Upper lobe of left lung (tissue), 6 donors: Measurements from ENCODE around the gene SRCIN1. TPM values are rescaled to one million over a fixed set of nuclear protein-coding genes. Genes with fewer than 3 reads are reported as not detected.
"Not testable (repeated sequence)": the region's sequence is repeated elsewhere in the genome, so short reads cannot be mapped to it uniquely, and the experiment has no call there.

ENCODE experiments used
- ATAC-seq, 2 donors: fragments of 200-7000 bp; cut with Tn5 transposase; one replicate each; pipeline ENCODE4 v1.9.1; 2022; ENCODE audit warnings: mild to moderate bottlenecking in 2 of 2, moderate library complexity in 2 of 2; ENCODE audit not compliant: low FRiP score in 2 of 2
- DNase-seq, 2 donors: peaks; one replicate each; pipeline ENCODE4 v3.0.0-alpha.2; 2019 to 2020
- H3K27ac ChIP-seq, 4 donors: fragments of 200-600 bp; sonication (generic); one replicate each; pipeline ENCODE4 v1.5.1; 2016 to 2019
- H3K27me3 ChIP-seq, 4 donors: fragments of 200-600 bp; sonication (generic); one replicate each; pipeline ENCODE4 v1.5.1; 2017 to 2019
- H3K36me3 ChIP-seq, 4 donors: fragments of 200-600 bp; sonication (generic); one replicate each; pipeline ENCODE4 v1.5.1; 2016 to 2019
- H3K4me1 ChIP-seq, 4 donors: fragments of 200-600 bp; sonication (generic); one replicate each; pipeline ENCODE4 v1.5.1; 2018 to 2019
- H3K4me3 ChIP-seq, 4 donors: fragments of 200-600 bp; sonication (generic); one replicate each; pipeline ENCODE4 v1.5.1; 2017 to 2019; ENCODE audit warnings: mild to moderate bottlenecking in 2 of 4, moderate library complexity in 1 of 4
- H3K9me3 ChIP-seq, 4 donors: fragments of 200-600 bp; sonication (generic); one replicate each; pipeline ENCODE4 v1.5.1; 2018 to 2019
- CTCF ChIP-seq, 6 experiments: fragments of 450-650 bp in 4 of 6; fragments of 200-600 bp in 2 of 6; sonication (generic) in 2 of 6; IDR thresholded peaks; one replicate each; pipeline ENCODE4 v1.5.1; 2016 to 2019; ENCODE audit warnings: antibody characterized with exemption in 6 of 6
- EP300 ChIP-seq, 4 donors: sonication (generic); formaldehyde crosslinking; IDR thresholded peaks; one replicate each; pipeline ENCODE4 v1.5.1; 2017; ENCODE audit warnings: antibody characterized with exemption in 4 of 4, control low read depth in 2 of 4
- POLR2A ChIP-seq, 4 donors: fragments of 450-650 bp; IDR thresholded peaks; one replicate each; pipeline ENCODE4 v1.5.1; 2016 to 2017; ENCODE audit warnings: antibody characterized with exemption in 4 of 4, mild to moderate bottlenecking in 2 of 4
- POLR2AphosphoS5 ChIP-seq, 2 donors: sonication (generic); formaldehyde crosslinking; IDR thresholded peaks; one replicate each; pipeline ENCODE4 v1.5.1; 2017; ENCODE audit warnings: antibody characterized with exemption in 2 of 2
- WGBS, 2 donors: methylation state at CpG; one replicate each; pipeline ENCODE4 v1.1.5; 2017 to 2018; 5-methylcytosine and 5-hydroxymethylcytosine counted together
- total RNA-seq, 6 donors: library from RNA; depleted of rRNA in 4 of 6; stranded (reverse); fragments of >200 nt in 4 of 6; gene quantifications; one replicate each; pipeline versions ENCODE4 v1.1.0 to v1.2.1, GENCODE V29; 2016 to 2021
- donor health status: DM: no; HTN: no; CAD: no; lungs with moderate emphysema.
- donor health status: DM: no; HTN: yes; CAD: no; lungs with severe emphysema.

The SRCIN1 gene
- total RNA-seq, 6 donors from 2014 or later: 1.6 to 16.6 (median 5.6) TPM

- Histone ChIP-seq H3K36me3 (no peaks in the 10 kb centered on the region), H3K9me3 (no peaks in the 10 kb centered on the region), H3K27ac (no peak overlapping the region), H3K4me3 (no peak overlapping the region), H3K4me1 (no peaks in the 10 kb centered on the region), H3K27me3 (peaks cover 0 to 9% (median 4%) of the 10 kb centered on the region in 4 donors)
- TF ChIP-seq POLR2AphosphoS5 (IDR thresholded peaks at IDR 0.05): no peak
- TF ChIP-seq EP300 (IDR thresholded peaks at IDR 0.05): no peak
- TF ChIP-seq POLR2A (IDR thresholded peaks at IDR 0.05): no peak
- no peak for TF ChIP-seq CTCF (IDR thresholded peaks at IDR 0.05)
- ATAC-seq (no peak), DNase-seq (no peak)
- WGBS, 2 donors: 78 to 82% methylated on average over 13 to 16 of the region's 16 CpGs
These were observed 73.3 kb downstream of the SRCIN1 start for GRCh38 chr17:38532451-38532850.

- H3K27ac ChIP-seq, H3K9me3 ChIP-seq, ATAC-seq, H3K4me1 ChIP-seq, H3K27me3 ChIP-seq, DNase-seq, H3K36me3 ChIP-seq, H3K4me3 ChIP-seq: not testable (repeated sequence)
- 71 to 74% methylated on average over 10 to 11 of the region's 11 CpGs for WGBS, 2 donors
These were observed 74.0 kb downstream of the SRCIN1 start for GRCh38 chr17:38531761-38532160.

GRCh38 chr17:38530856-38531255, 74.9 kb downstream of the SRCIN1 start:
- 41 to 60% methylated on average over 9 to 11 of the region's 11 CpGs for WGBS, 2 donors
- not testable (repeated sequence) for H3K4me1 ChIP-seq, H3K27me3 ChIP-seq, H3K9me3 ChIP-seq, ATAC-seq, DNase-seq, H3K36me3 ChIP-seq, H3K4me3 ChIP-seq, H3K27ac ChIP-seq

GRCh38 chr17:38528141-38528540, 77.6 kb downstream of the SRCIN1 start:
- 29 to 35% methylated on average over 5 to 10 of the region's 10 CpGs for WGBS, 2 donors
- not testable (repeated sequence) for DNase-seq, H3K27ac ChIP-seq, H3K4me1 ChIP-seq, H3K4me3 ChIP-seq, ATAC-seq, H3K9me3 ChIP-seq, H3K27me3 ChIP-seq, H3K36me3 ChIP-seq

GRCh38 chr17:38526526-38526925, 79.2 kb downstream of the SRCIN1 start:
- H3K4me1 ChIP-seq, ATAC-seq, H3K9me3 ChIP-seq, H3K27ac ChIP-seq, H3K27me3 ChIP-seq, DNase-seq, H3K4me3 ChIP-seq, H3K36me3 ChIP-seq: not testable (repeated sequence)
- 47 to 52% methylated on average over 8 of the region's 8 CpGs for WGBS, 2 donors

- no peak overlapping the region for H3K4me3 ChIP-seq
These were observed 93.2 kb downstream of the SRCIN1 start for GRCh38 chr17:38512473-38513058.

More at GRCh38 chr17:38512473-38513058, 93.2 kb downstream of the SRCIN1 start:
- Histone ChIP-seq H3K27me3 (peaks cover 0 to 5% (median 2%) of the 10 kb centered on the region in 4 donors), H3K27ac (no peak overlapping the region), H3K4me1 (peaks cover 0 to 19% (median 5%) of the 10 kb centered on the region in 4 donors), H3K9me3 (no peaks in the 10 kb centered on the region), H3K36me3 (peaks cover 0 to 20% (median 5%) of the 10 kb centered on the region in 4 donors)
- DNase-seq (no peak), ATAC-seq (no peak)
- TF ChIP-seq EP300 (IDR thresholded peaks at IDR 0.05) (no peak), POLR2AphosphoS5 (IDR thresholded peaks at IDR 0.05) (no peak), CTCF (IDR thresholded peaks at IDR 0.05) (no peak), POLR2A (IDR thresholded peaks at IDR 0.05) (no peak)
- WGBS, 2 donors: 89 to 90% methylated on average over 10 to 13 of the region's 13 CpGs
